Subcutaneous abdominal adipose tissue (tissue), 5 donors: ENCODE results near the gene SPSB1.

Source experiments
- H3K27ac ChIP-seq: one replicate; pipeline ENCODE4 v1.7.0; 2013; ENCODE audit warnings: low read depth, mild to moderate bottlenecking, inconsistent platforms, low read length, moderate library complexity
- H3K27me3 ChIP-seq, 5 donors: one replicate each; pipeline ENCODE4 v1.7.0; 2013; ENCODE audit warnings: low read length in 5 of 5, inconsistent platforms in 1 of 5; ENCODE audit not compliant: control insufficient read depth in 5 of 5, insufficient read depth in 4 of 5
- H3K36me3 ChIP-seq, 5 donors: one replicate each; pipeline ENCODE4 v1.7.0; 2013; ENCODE audit warnings: low read length in 5 of 5; ENCODE audit not compliant: control insufficient read depth in 5 of 5, insufficient read depth in 5 of 5
- H3K4me1 ChIP-seq, 5 donors: one replicate each; pipeline ENCODE4 v1.7.0; 2013; ENCODE audit warnings: low read length in 5 of 5, mild to moderate bottlenecking in 3 of 5, moderate library complexity in 1 of 5; ENCODE audit not compliant: control insufficient read depth in 5 of 5, insufficient read depth in 5 of 5
- H3K4me3 ChIP-seq, 5 donors: one replicate each; pipeline ENCODE4 v1.7.0; 2013; ENCODE audit warnings: low read length in 5 of 5, low read depth in 1 of 5
- H3K9ac ChIP-seq, 5 donors: one replicate each; pipeline ENCODE4 v1.7.0; 2013; ENCODE audit warnings: low read length in 5 of 5, mild to moderate bottlenecking in 4 of 5, moderate library complexity in 3 of 5
- H3K9me3 ChIP-seq, 5 donors: one replicate each; pipeline ENCODE4 v1.7.0; 2013; ENCODE audit warnings: low read length in 5 of 5; ENCODE audit not compliant: control insufficient read depth in 5 of 5
- donor health status: healthy.
- donor health status: healthy.
- donor health status: healthy.
- donor health status: healthy.
- donor health status: healthy.

The SPSB1 gene

GRCh38 chr1:9308236-9308785 is 15.6 kb downstream of the SPSB1 start:
- H3K9me3 ChIP-seq = no peaks in the 10 kb centered on the region
- no peak overlapping the region for H3K4me3 ChIP-seq
- H3K9ac ChIP-seq = no peak overlapping the region
- no peak overlapping the region for H3K27ac ChIP-seq
- H3K36me3 ChIP-seq = peaks cover 0 to 5% (median 0%) of the 10 kb centered on the region in 5 donors
- peaks cover 5 to 51% (median 36%) of the 10 kb centered on the region in 5 donors for H3K4me1 ChIP-seq
- H3K27me3 ChIP-seq = no peaks in the 10 kb centered on the region

GRCh38 chr1:9309080-9309479 is 16.4 kb downstream of the SPSB1 start:
- Histone ChIP-seq H3K27me3 (no peaks in the 10 kb centered on the region), H3K36me3 (peaks cover 0 to 5% (median 0%) of the 10 kb centered on the region in 5 donors), H3K9ac (no peak overlapping the region), H3K4me3 (no peak overlapping the region), H3K9me3 (no peaks in the 10 kb centered on the region), H3K4me1 (peaks cover 2 to 48% (median 28%) of the 10 kb centered on the region in 5 donors), H3K27ac (no peak overlapping the region)

- Histone ChIP-seq H3K36me3 (peaks cover 0 to 5% (median 0%) of the 10 kb centered on the region in 5 donors), H3K27me3 (no peaks in the 10 kb centered on the region), H3K9me3 (no peaks in the 10 kb centered on the region), H3K27ac (no peak overlapping the region), H3K9ac (no peak overlapping the region), H3K4me1 (peaks cover 2 to 48% (median 28%) of the 10 kb centered on the region in 5 donors), H3K4me3 (no peak overlapping the region)
Measured at GRCh38 chr1:9309991-9310390, 17.3 kb downstream of the SPSB1 start.

GRCh38 chr1:9311029-9311428 is 18.3 kb downstream of the SPSB1 start:
- H3K9ac ChIP-seq = no peak overlapping the region

GRCh38 chr1:9311479-9311878 is 18.8 kb downstream of the SPSB1 start:
- H3K27me3 ChIP-seq = no peaks in the 10 kb centered on the region
- H3K9ac ChIP-seq = no peak overlapping the region
- H3K9me3 ChIP-seq = no peaks in the 10 kb centered on the region
- no peak overlapping the region for H3K27ac ChIP-seq
- peaks cover 0 to 50% (median 28%) of the 10 kb centered on the region in 5 donors for H3K4me1 ChIP-seq
- no peak overlapping the region for H3K4me3 ChIP-seq
- H3K36me3 ChIP-seq = peaks cover 0 to 9% (median 4%) of the 10 kb centered on the region in 5 donors

More at GRCh38 chr1:9311029-9311428, 18.3 kb downstream of the SPSB1 start:
- Histone ChIP-seq H3K9me3 (no peaks in the 10 kb centered on the region), H3K27me3 (no peaks in the 10 kb centered on the region), H3K36me3 (peaks cover 0 to 9% (median 4%) of the 10 kb centered on the region in 5 donors), H3K4me1 (peaks cover under 1 to 48% (median 28%) of the 10 kb centered on the region in 5 donors), H3K4me3 (no peak overlapping the region), H3K27ac (no peak overlapping the region)

GRCh38 chr1:9312168-9312720 is 19.6 kb downstream of the SPSB1 start:
- no peak overlapping the region for H3K27ac ChIP-seq
- H3K27me3 ChIP-seq = no peaks in the 10 kb centered on the region
- peaks cover 0 to 12% (median 4%) of the 10 kb centered on the region in 5 donors for H3K36me3 ChIP-seq
- H3K4me3 ChIP-seq = no peak overlapping the region
- H3K4me1 ChIP-seq = peaks cover 0 to 51% (median 33%) of the 10 kb centered on the region in 5 donors
- H3K9me3 ChIP-seq = no peaks in the 10 kb centered on the region
- no peak overlapping the region for H3K9ac ChIP-seq

- Histone ChIP-seq H3K27ac (peak overlapping the region; percentile 65), H3K4me3 (no peak overlapping the region), H3K36me3 (peaks cover 0 to 15% (median 7%) of the 10 kb centered on the region in 5 donors), H3K4me1 (peaks cover 3 to 55% (median 46%) of the 10 kb centered on the region in 5 donors), H3K9me3 (no peaks in the 10 kb centered on the region), H3K9ac (no peak overlapping the region), H3K27me3 (no peaks in the 10 kb centered on the region)
Measured at GRCh38 chr1:9313576-9313975, 20.9 kb downstream of the SPSB1 start.

GRCh38 chr1:9314111-9314510 is 21.4 kb downstream of the SPSB1 start:
- peaks cover 3 to 59% (median 49%) of the 10 kb centered on the region in 5 donors for H3K4me1 ChIP-seq
- H3K27ac ChIP-seq = peak overlapping the region; percentile 65
- H3K4me3 ChIP-seq = no peak overlapping the region
- H3K36me3 ChIP-seq = peaks cover 0 to 15% (median 8%) of the 10 kb centered on the region in 5 donors
- H3K27me3 ChIP-seq = no peaks in the 10 kb centered on the region
- H3K9ac ChIP-seq = no peak overlapping the region
- no peaks in the 10 kb centered on the region for H3K9me3 ChIP-seq

- Histone ChIP-seq H3K36me3 (peaks cover 0 to 19% (median 10%) of the 10 kb centered on the region in 5 donors), H3K9me3 (no peaks in the 10 kb centered on the region), H3K4me1 (peaks cover 3 to 66% (median 52%) of the 10 kb centered on the region in 5 donors), H3K27me3 (no peaks in the 10 kb centered on the region), H3K9ac (no peak overlapping the region), H3K4me3 (no peak overlapping the region), H3K27ac (peak overlapping the region; percentile 65)
Measured at GRCh38 chr1:9314711-9315379, 22.2 kb downstream of the SPSB1 start.
